Neural progenitor cell (in vitro differentiated cells): ENCODE measurements around the gene WFDC6. TPM values are rescaled to one million over a fixed set of nuclear protein-coding genes. Genes with fewer than 3 reads are reported as not detected.

Experiments used
- DNase-seq: peaks from one replicate; pipeline ENCODE4 v3.0.0-alpha.2; 2016; ENCODE audit warnings: low spot score
- H2AFZ ChIP-seq: fragments of 200-600 bp; sonication (generic); replicated peaks from 2 replicates; pipeline ENCODE4 v1.6.1; 2016; ENCODE audit warnings: antibody characterized with exemption
- H3F3A ChIP-seq: fragments of 200-600 bp; sonication (generic); 2 replicates; pipeline ENCODE4 v1.6.1; 2016; ENCODE audit warnings: antibody characterized with exemption, low read depth
- H3K27ac ChIP-seq: fragments of 200-600 bp; sonication (generic); 2 replicates; pipeline ENCODE4 v1.5.1; 2016; ENCODE audit warnings: mild to moderate bottlenecking
- H3K27me3 ChIP-seq: fragments of 200-600 bp; sonication (generic); 2 replicates; pipeline ENCODE4 v1.6.1; 2016; ENCODE audit warnings: mild to moderate bottlenecking, moderate library complexity
- H3K36me3 ChIP-seq: fragments of 200-600 bp; sonication (generic); 2 replicates; pipeline ENCODE4 v1.5.1; 2016
- H3K4me1 ChIP-seq: fragments of 200-600 bp; sonication (generic); 2 replicates; pipeline ENCODE4 v1.6.1; 2016; ENCODE audit warnings: mixed run types
- H3K4me2 ChIP-seq: fragments of 200-600 bp; sonication (generic); 2 replicates; pipeline ENCODE4 v1.6.1; 2016
- H3K4me3 ChIP-seq: fragments of 200-600 bp; sonication (generic); 2 replicates; pipeline ENCODE4 v1.5.1; 2016
- H3K79me2 ChIP-seq: fragments of 200-600 bp; sonication (generic); 2 replicates; pipeline ENCODE4 v1.6.1; 2016; ENCODE audit warnings: low read depth
- H3K9ac ChIP-seq: fragments of 200-600 bp; sonication (generic); 2 replicates; pipeline ENCODE4 v1.6.1; 2016
- H3K9me3 ChIP-seq: fragments of 200-600 bp; sonication (generic); 2 replicates; pipeline ENCODE4 v1.5.1; 2016; ENCODE audit warnings: low read depth
- H4K20me1 ChIP-seq: fragments of 200-600 bp; sonication (generic); 2 replicates; pipeline ENCODE4 v1.6.1; 2016; ENCODE audit warnings: low read depth
- H3K27ac Mint-ChIP-seq: 3 replicates; pipeline ENCODE4 v1.8.0; 2021; ENCODE audit warnings: mixed read lengths
- H3K27me3 Mint-ChIP-seq: 2 replicates; pipeline ENCODE4 v1.8.0; 2022; ENCODE audit warnings: low read depth, mild to moderate bottlenecking, inconsistent platforms, moderate library complexity, mixed read lengths; ENCODE audit not compliant: insufficient read depth
- H3K36me3 Mint-ChIP-seq: 3 replicates; pipeline ENCODE4 v1.8.0; 2021; ENCODE audit warnings: mixed read lengths
- H3K4me1 Mint-ChIP-seq: 3 replicates; pipeline ENCODE4 v1.8.0; 2021; ENCODE audit warnings: mixed read lengths
- H3K4me3 Mint-ChIP-seq: 3 replicates; pipeline ENCODE4 v1.8.0; 2021; ENCODE audit warnings: mild to moderate bottlenecking, moderate library complexity, mixed read lengths
- H3K9me3 Mint-ChIP-seq: 3 replicates; pipeline ENCODE4 v1.8.0; 2020; ENCODE audit warnings: mixed read lengths
- EZH2 ChIP-seq: fragments of 200-600 bp; sonication (generic); IDR thresholded peaks from 2 replicates; pipeline ENCODE4 v1.6.1; 2017; ENCODE audit warnings: antibody characterized with exemption, mild to moderate bottlenecking, moderate library complexity
- EZH2phosphoT487 ChIP-seq: fragments of 200-600 bp; sonication (generic); IDR thresholded peaks from 2 replicates; pipeline ENCODE4 v1.6.1; 2017; ENCODE audit warnings: antibody characterized with exemption
- total RNA-seq: library from RNA; depleted of rRNA; stranded (reverse); fragments of >200 nt; gene quantifications from 2 replicates; pipeline ENCODE4 v1.2.3, GENCODE V29; 2015; ENCODE audit warnings: low replicate concordance
- TF ChIP-seq, protein P1 (sequence below): fragments of 200-600 bp; sonication (generic); IDR thresholded peaks from 2 replicates; pipeline ENCODE4 v1.5.1; 2017; ENCODE audit warnings: antibody characterized with exemption, mild to moderate bottlenecking

The WFDC6 gene
- total RNA-seq, 1 donor from 2014 or later = not detected

GRCh38 chr20:45507011-45507820 is 32.1 kb downstream of the WFDC6 start:
- Mint-ChIP-seq H3K4me3 (no peak overlapping the region), H3K27me3 (peaks cover 6% of the 10 kb centered on the region), H3K27ac (no peak overlapping the region), H3K4me1 (no peaks in the 10 kb centered on the region), H3K9me3 (no peaks in the 10 kb centered on the region), H3K36me3 (no peaks in the 10 kb centered on the region)
- Histone ChIP-seq H3K4me2 (no peak overlapping the region), H3K4me3 (no peak overlapping the region), H3K9ac (no peak overlapping the region), H2AFZ (no peak overlapping the region), H3F3A (no peaks in the 10 kb centered on the region), H3K36me3 (no peaks in the 10 kb centered on the region), H3K9me3 (no peaks in the 10 kb centered on the region), H3K79me2 (no peaks in the 10 kb centered on the region), H3K27ac (no peak overlapping the region), H3K4me1 (no peaks in the 10 kb centered on the region), H4K20me1 (no peaks in the 10 kb centered on the region), H3K27me3 (no peaks in the 10 kb centered on the region)
- DNase-seq = no peak
- TF ChIP-seq EZH2phosphoT487 (no peak), EZH2 (no peak)
- TF ChIP-seq, protein P1, sequence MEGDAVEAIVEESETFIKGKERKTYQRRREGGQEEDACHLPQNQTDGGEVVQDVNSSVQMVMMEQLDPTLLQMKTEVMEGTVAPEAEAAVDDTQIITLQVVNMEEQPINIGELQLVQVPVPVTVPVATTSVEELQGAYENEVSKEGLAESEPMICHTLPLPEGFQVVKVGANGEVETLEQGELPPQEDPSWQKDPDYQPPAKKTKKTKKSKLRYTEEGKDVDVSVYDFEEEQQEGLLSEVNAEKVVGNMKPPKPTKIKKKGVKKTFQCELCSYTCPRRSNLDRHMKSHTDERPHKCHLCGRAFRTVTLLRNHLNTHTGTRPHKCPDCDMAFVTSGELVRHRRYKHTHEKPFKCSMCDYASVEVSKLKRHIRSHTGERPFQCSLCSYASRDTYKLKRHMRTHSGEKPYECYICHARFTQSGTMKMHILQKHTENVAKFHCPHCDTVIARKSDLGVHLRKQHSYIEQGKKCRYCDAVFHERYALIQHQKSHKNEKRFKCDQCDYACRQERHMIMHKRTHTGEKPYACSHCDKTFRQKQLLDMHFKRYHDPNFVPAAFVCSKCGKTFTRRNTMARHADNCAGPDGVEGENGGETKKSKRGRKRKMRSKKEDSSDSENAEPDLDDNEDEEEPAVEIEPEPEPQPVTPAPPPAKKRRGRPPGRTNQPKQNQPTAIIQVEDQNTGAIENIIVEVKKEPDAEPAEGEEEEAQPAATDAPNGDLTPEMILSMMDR = no peak

GRCh38 chr20:45506398-45506797 is 32.9 kb downstream of the WFDC6 start:
- no peaks in the 10 kb centered on the region for H3K36me3 ChIP-seq
- no peak overlapping the region for H3K4me3 ChIP-seq
- no peaks in the 10 kb centered on the region for H3K27me3 ChIP-seq
- Mint-ChIP-seq H3K4me3 (no peak overlapping the region), H3K36me3 (no peaks in the 10 kb centered on the region), H3K4me1 (no peaks in the 10 kb centered on the region), H3K27me3 (peaks cover 5% of the 10 kb centered on the region), H3K27ac (no peak overlapping the region), H3K9me3 (no peaks in the 10 kb centered on the region)
- TF ChIP-seq, protein P1 = no peak
- TF ChIP-seq EZH2phosphoT487 = no peak
- no peak for TF ChIP-seq EZH2
- no peaks in the 10 kb centered on the region for H3K9me3 ChIP-seq
- H3K79me2 ChIP-seq = no peaks in the 10 kb centered on the region
- DNase-seq = no peak
- H3K9ac ChIP-seq = no peak overlapping the region
- no peaks in the 10 kb centered on the region for H3F3A ChIP-seq
- no peaks in the 10 kb centered on the region for H4K20me1 ChIP-seq
- H3K27ac ChIP-seq = no peak overlapping the region
- H3K4me2 ChIP-seq = no peak overlapping the region
- H3K4me1 ChIP-seq = no peaks in the 10 kb centered on the region
- H2AFZ ChIP-seq = no peak overlapping the region

DNA sequence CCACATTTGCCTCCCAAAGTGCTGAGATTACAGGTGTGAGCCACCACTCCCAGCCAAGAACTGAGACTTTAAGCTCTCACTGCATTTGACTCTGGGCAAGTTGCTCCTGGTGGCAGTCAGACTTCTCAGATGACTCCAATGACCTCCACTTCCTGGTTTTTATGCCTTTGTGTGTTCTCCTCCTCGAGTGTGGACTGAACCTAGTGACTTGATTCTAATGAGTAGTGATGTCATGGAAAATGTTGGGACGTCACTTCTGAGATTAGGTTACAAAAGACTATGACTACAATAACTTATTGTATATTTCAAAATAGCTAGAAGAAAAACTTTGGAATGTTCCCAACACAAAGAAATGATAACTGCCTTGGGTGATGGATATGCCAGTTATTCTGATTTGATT is 35.9 kb downstream of the WFDC6 start:
- no peak overlapping the region for H3K4me3 ChIP-seq
- H4K20me1 ChIP-seq = no peaks in the 10 kb centered on the region
- no peak for DNase-seq
- no peaks in the 10 kb centered on the region for H3K79me2 ChIP-seq
- H3K36me3 ChIP-seq = no peaks in the 10 kb centered on the region
- no peaks in the 10 kb centered on the region for H3K36me3 Mint-ChIP-seq
- no peak overlapping the region for H2AFZ ChIP-seq
- H3K4me3 Mint-ChIP-seq = no peak overlapping the region
- TF ChIP-seq EZH2phosphoT487 (no peak), EZH2 (no peak)
- TF ChIP-seq, protein P1 = no peak
- H3F3A ChIP-seq = no peaks in the 10 kb centered on the region
- H3K27me3 ChIP-seq = no peaks in the 10 kb centered on the region
- H3K9ac ChIP-seq = no peak overlapping the region
- no peaks in the 10 kb centered on the region for H3K4me1 Mint-ChIP-seq
- no peak overlapping the region for H3K27ac Mint-ChIP-seq
- no peaks in the 10 kb centered on the region for H3K9me3 Mint-ChIP-seq
- no peak overlapping the region for H3K4me2 ChIP-seq
- H3K4me1 ChIP-seq = no peaks in the 10 kb centered on the region
- H3K27ac ChIP-seq = no peak overlapping the region
- H3K9me3 ChIP-seq = no peaks in the 10 kb centered on the region
- no peaks in the 10 kb centered on the region for H3K27me3 Mint-ChIP-seq
